Liver (tissue), 3 donors: ENCODE measurements around the gene CABP4.

ENCODE experiments used
- EGR1 ChIP-seq, 2 donors: IDR thresholded peaks; 2 replicates each; pipeline ENCODE4 v1.6.1; 2016 to 2018; ENCODE audit warnings: antibody characterized with exemption in 2 of 2, low read depth in 2 of 2
- JUND ChIP-seq, 2 donors: IDR thresholded peaks; 2 replicates each; pipeline ENCODE4 v1.6.1; 2016; ENCODE audit warnings: antibody characterized with exemption in 2 of 2
- RAD21 ChIP-seq, 2 donors: IDR thresholded peaks; 2 replicates each; pipeline ENCODE4 v1.6.1; 2016; ENCODE audit warnings: antibody characterized with exemption in 2 of 2, mild to moderate bottlenecking in 2 of 2
- RXRA ChIP-seq, 2 donors: IDR thresholded peaks; 2 replicates each; pipeline ENCODE4 v1.6.1; 2017 to 2018; ENCODE audit warnings: antibody characterized with exemption in 2 of 2, mild to moderate bottlenecking in 1 of 2
- SP1 ChIP-seq: IDR thresholded peaks from 2 replicates; pipeline ENCODE4 v1.6.1; 2018; ENCODE audit warnings: antibody characterized with exemption, mild to moderate bottlenecking
- TAF1 ChIP-seq: conservative IDR thresholded peaks from 2 replicates; pipeline ENCODE4 v1.6.1; 2016; ENCODE audit warnings: antibody characterized with exemption, mild to moderate bottlenecking
- YY1 ChIP-seq: IDR thresholded peaks from 2 replicates; pipeline ENCODE4 v1.6.1; 2016; ENCODE audit warnings: antibody characterized with exemption, mild to moderate bottlenecking
- TF ChIP-seq, protein P1 (sequence below): fragments of 150-350 bp; IDR thresholded peaks from 2 replicates; pipeline ENCODE4 v1.5.1; 2017; ENCODE audit warnings: improper control_type of control experiment, low read depth, low read length; ENCODE audit not compliant: missing input control
- TF ChIP-seq, protein P2 (sequence below): IDR thresholded peaks from 2 replicates; pipeline ENCODE4 v1.6.1; 2016; ENCODE audit warnings: antibody characterized with exemption
- TF ChIP-seq, protein P3 (sequence below): IDR thresholded peaks from 2 replicates; pipeline ENCODE4 v1.6.1; 2016; ENCODE audit warnings: antibody characterized with exemption, mild to moderate bottlenecking
- TF ChIP-seq, protein P4 (sequence below): IDR thresholded peaks from 2 replicates; pipeline ENCODE4 v1.6.1; 2016; ENCODE audit warnings: antibody characterized with exemption
- donor health status: healthy.
- donor health status: healthy.

DNA sequence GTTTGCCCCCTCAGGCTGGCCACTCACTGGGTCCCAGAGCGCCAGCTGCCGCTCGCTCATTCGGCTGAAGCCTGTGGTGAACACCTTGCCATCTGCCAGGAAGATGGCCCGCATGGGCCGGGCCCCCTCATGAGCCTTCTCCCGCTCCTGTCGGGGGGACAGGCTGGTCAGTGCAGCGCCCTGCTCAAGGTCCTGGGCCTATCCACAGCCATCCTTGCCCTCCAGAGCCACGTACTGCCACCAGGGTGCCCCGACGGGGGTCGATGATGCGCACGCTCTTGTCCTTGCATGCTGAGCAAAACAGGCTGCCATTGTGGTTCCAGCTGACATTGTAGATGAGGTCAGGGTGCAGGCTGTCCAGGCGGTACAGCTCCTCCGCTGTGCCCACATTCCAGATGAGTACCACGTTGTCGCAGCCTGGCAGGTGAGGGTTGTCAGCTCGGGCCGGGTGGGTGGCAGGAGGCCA lies 14.0 kb upstream of the CABP4 start:
- TF ChIP-seq, protein P1, sequence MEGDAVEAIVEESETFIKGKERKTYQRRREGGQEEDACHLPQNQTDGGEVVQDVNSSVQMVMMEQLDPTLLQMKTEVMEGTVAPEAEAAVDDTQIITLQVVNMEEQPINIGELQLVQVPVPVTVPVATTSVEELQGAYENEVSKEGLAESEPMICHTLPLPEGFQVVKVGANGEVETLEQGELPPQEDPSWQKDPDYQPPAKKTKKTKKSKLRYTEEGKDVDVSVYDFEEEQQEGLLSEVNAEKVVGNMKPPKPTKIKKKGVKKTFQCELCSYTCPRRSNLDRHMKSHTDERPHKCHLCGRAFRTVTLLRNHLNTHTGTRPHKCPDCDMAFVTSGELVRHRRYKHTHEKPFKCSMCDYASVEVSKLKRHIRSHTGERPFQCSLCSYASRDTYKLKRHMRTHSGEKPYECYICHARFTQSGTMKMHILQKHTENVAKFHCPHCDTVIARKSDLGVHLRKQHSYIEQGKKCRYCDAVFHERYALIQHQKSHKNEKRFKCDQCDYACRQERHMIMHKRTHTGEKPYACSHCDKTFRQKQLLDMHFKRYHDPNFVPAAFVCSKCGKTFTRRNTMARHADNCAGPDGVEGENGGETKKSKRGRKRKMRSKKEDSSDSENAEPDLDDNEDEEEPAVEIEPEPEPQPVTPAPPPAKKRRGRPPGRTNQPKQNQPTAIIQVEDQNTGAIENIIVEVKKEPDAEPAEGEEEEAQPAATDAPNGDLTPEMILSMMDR = no peak
- TF ChIP-seq EGR1 (IDR thresholded peaks at IDR 0.05; ENCODE audit: low read depth in 2 of 2) = no peak
- TF ChIP-seq RXRA (IDR thresholded peaks at IDR 0.05) = no peak
- TF ChIP-seq, protein P2, sequence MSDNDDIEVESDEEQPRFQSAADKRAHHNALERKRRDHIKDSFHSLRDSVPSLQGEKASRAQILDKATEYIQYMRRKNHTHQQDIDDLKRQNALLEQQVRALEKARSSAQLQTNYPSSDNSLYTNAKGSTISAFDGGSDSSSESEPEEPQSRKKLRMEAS = no peak
- TF ChIP-seq YY1 = no peak
- no peak for TF ChIP-seq RAD21 (IDR thresholded peaks at IDR 0.05)
- TF ChIP-seq SP1 = no peak
- no peak for TF ChIP-seq JUND (IDR thresholded peaks at IDR 0.05)
- TF ChIP-seq, protein P3, sequence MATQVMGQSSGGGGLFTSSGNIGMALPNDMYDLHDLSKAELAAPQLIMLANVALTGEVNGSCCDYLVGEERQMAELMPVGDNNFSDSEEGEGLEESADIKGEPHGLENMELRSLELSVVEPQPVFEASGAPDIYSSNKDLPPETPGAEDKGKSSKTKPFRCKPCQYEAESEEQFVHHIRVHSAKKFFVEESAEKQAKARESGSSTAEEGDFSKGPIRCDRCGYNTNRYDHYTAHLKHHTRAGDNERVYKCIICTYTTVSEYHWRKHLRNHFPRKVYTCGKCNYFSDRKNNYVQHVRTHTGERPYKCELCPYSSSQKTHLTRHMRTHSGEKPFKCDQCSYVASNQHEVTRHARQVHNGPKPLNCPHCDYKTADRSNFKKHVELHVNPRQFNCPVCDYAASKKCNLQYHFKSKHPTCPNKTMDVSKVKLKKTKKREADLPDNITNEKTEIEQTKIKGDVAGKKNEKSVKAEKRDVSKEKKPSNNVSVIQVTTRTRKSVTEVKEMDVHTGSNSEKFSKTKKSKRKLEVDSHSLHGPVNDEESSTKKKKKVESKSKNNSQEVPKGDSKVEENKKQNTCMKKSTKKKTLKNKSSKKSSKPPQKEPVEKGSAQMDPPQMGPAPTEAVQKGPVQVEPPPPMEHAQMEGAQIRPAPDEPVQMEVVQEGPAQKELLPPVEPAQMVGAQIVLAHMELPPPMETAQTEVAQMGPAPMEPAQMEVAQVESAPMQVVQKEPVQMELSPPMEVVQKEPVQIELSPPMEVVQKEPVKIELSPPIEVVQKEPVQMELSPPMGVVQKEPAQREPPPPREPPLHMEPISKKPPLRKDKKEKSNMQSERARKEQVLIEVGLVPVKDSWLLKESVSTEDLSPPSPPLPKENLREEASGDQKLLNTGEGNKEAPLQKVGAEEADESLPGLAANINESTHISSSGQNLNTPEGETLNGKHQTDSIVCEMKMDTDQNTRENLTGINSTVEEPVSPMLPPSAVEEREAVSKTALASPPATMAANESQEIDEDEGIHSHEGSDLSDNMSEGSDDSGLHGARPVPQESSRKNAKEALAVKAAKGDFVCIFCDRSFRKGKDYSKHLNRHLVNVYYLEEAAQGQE = no peak
- TF ChIP-seq, protein P4, sequence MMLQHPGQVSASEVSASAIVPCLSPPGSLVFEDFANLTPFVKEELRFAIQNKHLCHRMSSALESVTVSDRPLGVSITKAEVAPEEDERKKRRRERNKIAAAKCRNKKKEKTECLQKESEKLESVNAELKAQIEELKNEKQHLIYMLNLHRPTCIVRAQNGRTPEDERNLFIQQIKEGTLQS = no peak
- no peak for TF ChIP-seq TAF1
